HG03139 (cell line): ENCODE results near the gene GPX4.

Experiments used
- ATAC-seq: cut with Tn5 transposase; IDR thresholded peaks from one replicate; pipeline ENCODE4 v1.9.1; 2021; ENCODE audit not compliant: unreplicated experiment

The GPX4 gene

GRCh38 chr19:1102407-1103131 lies 1.2 kb upstream of the GPX4 start:
- ATAC-seq: no peak

GRCh38 chr19:1103132-1103707 lies 574 bp upstream of the GPX4 start:
- no peak for ATAC-seq

- ATAC-seq: peak; percentile 30
Observed at GRCh38 chr19:1104311-1105007, 665 bp downstream of the GPX4 start.

- no peak for ATAC-seq
Observed at GRCh38 chr19:1105008-1105872, 1.4 kb downstream of the GPX4 start.

- ATAC-seq: no peak
Observed at GRCh38 chr19:1105873-1106840, 2.4 kb downstream of the GPX4 start.

GRCh38 chr19:1106841-1107660 lies 3.3 kb downstream of the GPX4 start:
- ATAC-seq: no peak

GRCh38 chr19:1107661-1108261 lies 4.0 kb downstream of the GPX4 start:
- ATAC-seq: no peak

- ATAC-seq: no peak
Observed at GRCh38 chr19:1108291-1109031, 4.7 kb downstream of the GPX4 start.

- no peak for ATAC-seq
Observed at GRCh38 chr19:1109032-1109551, 5.3 kb downstream of the GPX4 start.

- ATAC-seq: no peak
Observed at GRCh38 chr19:1109697-1110671, 6.2 kb downstream of the GPX4 start.

- no peak for ATAC-seq
Observed at GRCh38 chr19:1110809-1111640, 7.2 kb downstream of the GPX4 start.

- ATAC-seq: no peak
Observed at GRCh38 chr19:1111641-1112267, 8.0 kb downstream of the GPX4 start.

- ATAC-seq: no peak
Observed at GRCh38 chr19:1112268-1113029, 8.7 kb downstream of the GPX4 start.

GRCh38 chr19:1113030-1113985 lies 9.5 kb downstream of the GPX4 start:
- ATAC-seq: no peak
